D721Med (cell line): Measurements from ENCODE around the gene GTF2F2.

Experiments
- DNase-seq: peaks from one replicate; pipeline ENCODE4 v3.0.0; 2011; ENCODE audit warnings: low spot score; ENCODE audit not compliant: insufficient read length
- FAIRE-seq: peaks from 2 replicates; lab custom pipeline; 2011; peaks lifted over from hg19 to GRCh38; lab: Jason Lieb, UNC
- CTCF ChIP-seq: IDR thresholded peaks from 2 replicates; pipeline ENCODE4 v1.5.1; 2012; ENCODE audit warnings: mild to moderate bottlenecking, control low read depth; ENCODE audit not compliant: insufficient read depth; ENCODE audit errors: missing control alignments

Gene GTF2F2

GRCh38 chr13:45269204-45269603, 148.9 kb downstream of the GTF2F2 start:
- DNase-seq (no peak), FAIRE-seq (no peak)
- no peak for TF ChIP-seq CTCF

- no peak for DNase-seq
- no peak for TF ChIP-seq CTCF
- no peak for FAIRE-seq
These were observed 156.6 kb downstream of the GTF2F2 start for GRCh38 chr13:45276913-45277312.

GRCh38 chr13:45278096-45278645, 157.9 kb downstream of the GTF2F2 start:
- no peak for TF ChIP-seq CTCF
- FAIRE-seq, result no peak

GRCh38 chr13:45280011-45280410, 159.7 kb downstream of the GTF2F2 start:
- no peak for TF ChIP-seq CTCF
- DNase-seq, result no peak
- no peak for FAIRE-seq

More at GRCh38 chr13:45278096-45278645, 157.9 kb downstream of the GTF2F2 start:
- no peak for DNase-seq

GRCh38 chr13:45280751-45281634, 160.7 kb downstream of the GTF2F2 start:
- DNase-seq (peak; percentile 49), FAIRE-seq (no peak)
- TF ChIP-seq CTCF, result peak; percentile 81

GRCh38 chr13:45282994-45283393, 162.7 kb downstream of the GTF2F2 start:
- TF ChIP-seq CTCF, result no peak
- FAIRE-seq (no peak), DNase-seq (no peak)
